HFF-Myc (cell line): Measurements from ENCODE around the gene CDH2.

ENCODE experiments used
- DNase-seq: peaks from one replicate; pipeline ENCODE4 v3.0.0-alpha.2; 2011; ENCODE audit warnings: low read depth; ENCODE audit errors: extremely low read depth
- H3K4me3 ChIP-seq: replicated peaks from 2 replicates; pipeline ENCODE4 v1.5.1; 2011; ENCODE audit warnings: low read depth, mild to moderate bottlenecking, control low read depth, low read length
- CTCF ChIP-seq: IDR thresholded peaks from 2 replicates; pipeline ENCODE4 v1.5.1; 2012; ENCODE audit warnings: mild to moderate bottlenecking, low read depth, low read length, control low read depth; ENCODE audit errors: missing control alignments

Gene CDH2

GRCh38 chr18:28086670-28087552 lies 90.0 kb downstream of the CDH2 start:
- no peak overlapping the region for H3K4me3 ChIP-seq
- TF ChIP-seq CTCF, result no peak
- no peak for DNase-seq

GRCh38 chr18:28081516-28081915 lies 95.4 kb downstream of the CDH2 start:
- no peak for TF ChIP-seq CTCF
- no peak for DNase-seq
- no peak overlapping the region for H3K4me3 ChIP-seq

- no peak for DNase-seq
- no peak overlapping the region for H3K4me3 ChIP-seq
- no peak for TF ChIP-seq CTCF
Observed at GRCh38 chr18:28080876-28081300, 96.0 kb downstream of the CDH2 start.

- no peak for DNase-seq
- TF ChIP-seq CTCF, result no peak
- no peak overlapping the region for H3K4me3 ChIP-seq
Observed at GRCh38 chr18:28079883-28080282, 97.0 kb downstream of the CDH2 start.

GRCh38 chr18:28078849-28079248 lies 98.1 kb downstream of the CDH2 start:
- H3K4me3 ChIP-seq, result no peak overlapping the region
- no peak for TF ChIP-seq CTCF
- DNase-seq, result no peak

- no peak for TF ChIP-seq CTCF
- H3K4me3 ChIP-seq, result no peak overlapping the region
- DNase-seq, result no peak
Observed at GRCh38 chr18:28078298-28078697, 98.6 kb downstream of the CDH2 start.
